ENCODE measurements around the gene IL1RN. TPM values are rescaled to one million over a fixed set of nuclear protein-coding genes. Genes with fewer than 3 reads are reported as not detected.

The IL1RN gene
- total and polyA plus RNA-seq, 2 of the 13 experiments (the other 11 are each of a cell fraction or from before 2014, with no cell fraction given) = 21.2 to 101 TPM

- no peak for TF ChIP-seq SRSF9 (IDR thresholded peaks at IDR 0.05; ENCODE audit: borderline replicate concordance, insufficient read depth, low read depth, low read length, poor library complexity, severe bottlenecking)
Measured at GRCh38 chr2:113098041-113098440, 29.4 kb upstream of the IL1RN start (continued).

GRCh38 chr2:113098532-113098931 is 28.9 kb upstream of the IL1RN start:
- H3K4me3 ChIP-seq (replicated peaks in 1 of 3; ENCODE audit: insufficient read depth in 1 of 3, low read depth in 2 of 3, low read length in 3 of 3) = no peak overlapping the region
- no peaks in the 10 kb centered on the region for H3K9me3 ChIP-seq (ENCODE audit: low read length)
- H3K9ac ChIP-seq (ENCODE audit: insufficient read depth, low read depth, low read length) = no peak overlapping the region
- no peak overlapping the region for H3K4me2 ChIP-seq (ENCODE audit: low read depth, low read length)
- ATAC-seq (no peak), DNase-seq (ENCODE audit: low spot score) (no peak), FAIRE-seq (no peak)
- no peaks in the 10 kb centered on the region for H3K4me1 ChIP-seq (ENCODE audit: insufficient read depth, low read length)
- peaks cover 0 to 16% of the 10 kb centered on the region in 2 experiments; a peak in 3 of 5 replicates for H3K27me3 ChIP-seq (ENCODE audit: control insufficient read depth in 1 of 2, insufficient read depth in 2 of 2, low read length in 2 of 2)
- no TSS peak for BruUV-seq (replicated peaks)
- H4K20me1 ChIP-seq (ENCODE audit: insufficient read depth, low read length) = no peaks in the 10 kb centered on the region
- no peaks in the 10 kb centered on the region for H3K36me3 ChIP-seq (replicated peaks in 1 of 2; ENCODE audit: control insufficient read depth in 1 of 2, insufficient read depth in 2 of 2, low read length in 2 of 2)
- H3K27ac ChIP-seq (ENCODE audit: extremely low read length, insufficient read depth, low read length) = no peak overlapping the region
- in situ Hi-C loops (cut with HindIII; ENCODE audit: extremely low pct_ligation_motif_present, low pct_unique_long_range_greater_than_20kb) (no loop called here), intact Hi-C loops (cut with micrococcal nuclease; ENCODE audit: unreplicated experiment) (no loop called here)
- CTCF ChIA-PET (ENCODE audit: low intra/inter-chr PET ratio, low total read pairs) = no interaction called here
- POLR2A ChIA-PET = no interaction called here
- no peaks in the 10 kb centered on the region for H3K79me2 ChIP-seq (ENCODE audit: insufficient read depth, low read length)
- WGBS (ENCODE audit: low lambda C conversion rate) = 32% methylated on average over 2 of the region's 6 CpGs
- no peak overlapping the region for H2AFZ ChIP-seq (ENCODE audit: low read length)
- no peak for TF ChIP-seq NRL (CRISPR knock-in tag; IDR thresholded peaks at IDR 0.05; ENCODE audit: borderline replicate concordance)
- no peak for TF ChIP-seq ZNF775 (CRISPR knock-in tag; IDR thresholded peaks at IDR 0.05; ENCODE audit: borderline replicate concordance)
- no peak for TF ChIP-seq NR3C1 (CRISPR knock-in tag; IDR thresholded peaks at IDR 0.05)
- no peak for TF ChIP-seq GZF1 (CRISPR knock-in tag; IDR thresholded peaks at IDR 0.05)
- TF ChIP-seq ZMAT3 (CRISPR knock-in tag; conservative IDR thresholded peaks at IDR 0.05) = no peak
- TF ChIP-seq ZNF207 (IDR thresholded peaks at IDR 0.05; ENCODE audit: borderline replicate concordance) = no peak
- no peak for TF ChIP-seq GLI4 (CRISPR knock-in tag; IDR thresholded peaks at IDR 0.05; ENCODE audit: borderline replicate concordance)
- no peak for TF ChIP-seq ZNF431 (CRISPR knock-in tag; IDR thresholded peaks at IDR 0.05; ENCODE audit: borderline replicate concordance, low read depth)
- no peak for TF ChIP-seq YEATS2 (CRISPR knock-in tag; IDR thresholded peaks at IDR 0.05; ENCODE audit: borderline replicate concordance)
- no peak for TF ChIP-seq ZNF337 (CRISPR knock-in tag; IDR thresholded peaks at IDR 0.05; ENCODE audit: borderline replicate concordance, low read depth)
- no peak for TF ChIP-seq ATRX (CRISPR knock-in tag; IDR thresholded peaks at IDR 0.05; ENCODE audit: borderline replicate concordance)
- TF ChIP-seq MED8 (CRISPR knock-in tag; IDR thresholded peaks at IDR 0.05; ENCODE audit: insufficient replicate concordance) = no peak
- TF ChIP-seq ZNF547 (CRISPR knock-in tag; IDR thresholded peaks at IDR 0.05) = no peak
- TF ChIP-seq HNRNPK (IDR thresholded peaks at IDR 0.05; ENCODE audit: low read depth, low read length, poor library complexity, severe bottlenecking) = no peak
- TF ChIP-seq MIXL1 (CRISPR knock-in tag; IDR thresholded peaks at IDR 0.05) = no peak
- TF ChIP-seq ZNF407 (CRISPR knock-in tag; IDR thresholded peaks at IDR 0.05; ENCODE audit: not compliant biosample characterization) = no peak
